NCI-H82 treated with DMSO at 0.1 percent for 48 hours (cell line): ENCODE measurements around the gene NCAPG2.
"Not testable (repeated sequence)": the region's sequence is repeated elsewhere in the genome, so short reads cannot be mapped to it uniquely, and the experiment has no call there.

ENCODE experiments used
- DNase-seq: peaks from one replicate; lab custom pipeline; 2025; ENCODE audit not compliant: unreplicated experiment; lab: John Stamatoyannopoulos, UW

NCAPG2 gene

DNA sequence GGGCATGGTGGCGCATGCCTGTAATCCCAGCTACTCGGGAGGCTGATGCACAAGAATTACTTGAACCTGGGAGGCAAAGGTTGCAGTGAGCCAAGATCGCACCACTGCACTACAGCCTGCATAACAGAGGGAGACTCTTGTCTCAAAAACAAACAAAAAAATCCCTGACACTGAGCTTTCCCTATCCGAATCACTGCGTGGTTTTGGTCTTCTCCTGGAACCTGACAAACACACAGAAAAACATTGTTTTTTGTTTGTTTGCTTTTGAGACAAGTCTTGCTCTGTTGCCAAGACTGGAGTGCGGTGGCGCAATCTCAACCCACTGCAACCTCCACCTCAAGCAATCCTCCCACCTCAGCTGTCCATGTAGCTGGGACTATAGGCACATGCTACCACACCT, 66.6 kb downstream of the NCAPG2 start:
- DNase-seq, result no peak

DNA sequence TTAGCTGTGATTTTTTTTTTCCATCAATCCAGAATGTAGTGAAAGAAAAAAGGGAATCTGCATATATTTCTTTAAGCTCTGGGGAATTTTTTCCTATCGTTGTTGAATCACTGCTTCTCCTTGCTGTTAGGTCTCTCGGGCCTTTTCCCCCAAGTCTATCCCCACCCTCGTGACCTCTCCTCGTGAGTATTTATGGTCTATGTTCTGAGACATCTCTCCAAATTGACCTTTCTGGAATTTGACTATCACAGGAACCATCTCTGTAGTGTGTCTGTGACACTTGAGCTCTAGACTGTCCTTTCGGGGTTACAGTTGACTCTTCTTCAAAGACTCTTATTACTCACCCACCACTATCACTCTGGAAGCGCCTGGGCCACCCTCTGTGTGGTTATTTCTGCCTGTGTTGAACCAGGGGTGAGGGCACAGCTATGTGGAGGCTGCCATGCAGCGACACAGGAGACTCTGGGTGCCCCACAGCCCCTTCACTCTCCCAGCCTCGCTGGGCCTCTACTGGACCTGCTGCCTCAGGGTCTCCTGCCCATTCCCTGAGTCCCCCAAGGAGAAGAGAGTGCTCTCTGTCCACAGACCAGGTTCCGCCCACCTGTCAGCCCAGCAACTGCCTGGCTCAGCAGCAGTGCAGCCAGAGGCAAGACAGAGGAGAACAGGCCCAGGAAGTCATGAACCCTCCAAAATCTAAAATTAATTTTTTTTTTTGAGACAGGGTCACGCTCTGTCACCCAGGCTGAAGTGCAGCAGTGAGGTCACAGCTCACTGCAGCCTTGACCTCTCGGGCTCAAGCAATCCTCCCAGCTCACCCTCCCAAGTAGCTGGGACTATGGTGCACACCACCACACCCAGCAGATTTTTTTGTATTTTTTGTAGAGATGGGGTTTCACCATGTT, 71.3 kb downstream of the NCAPG2 start:
- no peak for DNase-seq

DNA sequence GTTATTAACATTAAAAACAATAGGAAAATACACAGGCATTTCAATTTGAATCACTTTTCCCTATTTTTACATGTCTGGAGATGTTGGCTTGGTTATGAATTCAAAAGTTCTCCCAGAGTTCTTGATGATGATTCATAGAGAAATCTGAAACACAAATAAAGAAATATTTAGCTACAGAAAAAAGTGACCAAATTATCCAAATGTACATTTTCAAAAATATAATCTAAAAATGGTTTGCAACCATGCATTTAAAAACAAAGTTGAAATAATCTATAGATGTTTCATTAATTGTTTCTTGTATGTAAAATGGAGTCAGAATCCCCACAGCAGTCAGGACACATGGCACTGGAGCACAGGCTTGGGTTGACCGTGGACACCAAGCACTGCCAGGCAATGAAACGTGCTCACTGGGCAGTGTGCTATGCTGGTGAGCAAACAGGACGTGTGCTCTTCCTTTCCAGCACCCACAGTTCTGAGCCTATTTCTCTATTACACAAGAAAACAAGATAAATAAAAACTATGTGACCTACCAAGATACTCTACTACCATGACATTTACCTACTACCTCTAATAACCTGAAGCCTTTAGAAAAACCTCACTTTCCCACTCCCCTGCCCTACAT, 72.9 kb downstream of the NCAPG2 start:
- DNase-seq, result no peak

DNA sequence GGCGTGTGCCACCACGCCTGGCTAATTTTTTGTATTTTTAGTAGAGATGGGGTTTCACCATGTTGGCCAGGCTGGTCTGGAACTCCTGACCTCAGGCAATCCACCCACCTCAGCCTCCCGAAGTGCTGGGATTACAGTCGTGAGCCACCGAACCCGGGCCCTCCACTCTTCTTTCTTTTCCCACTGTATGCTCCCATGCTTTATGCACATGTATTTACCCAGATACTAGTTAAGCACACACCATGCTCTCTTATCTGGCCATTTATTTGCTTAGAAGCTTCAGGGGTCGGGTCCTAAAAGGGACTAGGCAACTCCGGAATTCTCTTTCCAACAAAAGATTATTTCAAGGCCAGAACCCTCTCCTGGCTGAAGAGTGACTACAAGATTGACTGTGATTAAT, 78.3 kb downstream of the NCAPG2 start:
- not testable (repeated sequence) for DNase-seq

DNA sequence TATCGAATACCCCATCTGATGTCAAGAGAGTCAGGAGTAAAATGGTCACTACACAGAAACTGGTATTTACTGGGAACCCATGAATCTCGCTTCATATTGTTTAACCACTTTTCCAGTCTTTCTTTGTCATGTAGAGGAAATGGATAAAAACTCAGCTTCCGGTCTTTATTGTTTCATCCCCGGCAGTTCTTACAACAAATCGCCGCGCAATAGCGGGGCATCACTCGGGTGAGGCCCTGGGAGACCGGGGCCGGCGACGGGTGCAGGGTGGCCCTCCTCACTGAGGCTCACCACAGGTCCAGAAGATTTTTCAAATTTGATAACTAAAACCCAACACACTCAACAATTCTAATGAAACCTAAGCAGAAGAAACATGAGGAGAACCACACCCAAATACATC, 81.4 kb downstream of the NCAPG2 start:
- no peak for DNase-seq

DNA sequence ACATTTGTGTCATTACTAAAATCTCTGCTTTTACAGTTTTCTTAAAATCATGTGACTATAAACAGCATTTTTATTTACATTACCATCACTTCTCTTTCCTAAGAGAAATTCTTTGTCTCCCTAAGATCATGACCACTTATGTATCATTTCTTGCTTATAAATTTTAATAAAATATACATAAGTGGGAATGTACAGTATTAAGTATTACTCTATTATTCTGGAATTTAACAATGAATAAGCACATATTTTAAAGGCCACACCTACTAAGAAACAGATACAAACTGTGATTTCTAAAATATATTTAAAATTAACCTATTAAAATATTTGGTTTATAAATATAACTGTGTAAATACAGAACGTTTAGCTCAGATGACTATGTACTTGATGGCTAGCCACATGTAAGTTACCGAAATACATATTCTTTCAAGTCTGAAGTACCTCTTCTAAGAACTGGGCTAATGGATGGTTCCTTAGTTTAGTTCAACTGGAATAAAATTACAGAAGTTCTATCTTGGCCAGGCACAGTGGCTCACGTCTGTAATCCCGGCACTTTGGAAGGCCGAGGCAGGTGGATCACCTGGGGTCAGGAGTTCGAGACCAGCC, 83.7 kb downstream of the NCAPG2 start:
- DNase-seq, result no peak

DNA sequence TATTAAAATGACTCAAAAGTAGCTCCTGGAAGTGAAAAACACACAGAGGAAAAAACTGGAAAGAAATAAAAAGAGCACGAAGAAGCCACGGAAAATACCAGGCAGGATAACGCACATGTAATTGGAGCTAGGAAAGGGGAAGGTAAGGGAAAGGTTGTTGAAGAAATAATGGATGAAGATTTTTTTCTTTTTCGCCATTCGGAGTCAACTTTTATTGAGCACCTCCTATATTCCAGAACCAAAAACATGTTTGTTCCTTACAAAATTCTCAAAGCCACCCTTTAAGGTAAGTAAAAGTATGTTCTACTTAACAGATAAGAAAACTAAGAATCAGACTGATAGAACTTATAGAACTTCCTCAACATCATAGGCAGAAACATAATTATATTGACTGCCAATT, 84.2 kb downstream of the NCAPG2 start:
- DNase-seq, result no peak

DNA sequence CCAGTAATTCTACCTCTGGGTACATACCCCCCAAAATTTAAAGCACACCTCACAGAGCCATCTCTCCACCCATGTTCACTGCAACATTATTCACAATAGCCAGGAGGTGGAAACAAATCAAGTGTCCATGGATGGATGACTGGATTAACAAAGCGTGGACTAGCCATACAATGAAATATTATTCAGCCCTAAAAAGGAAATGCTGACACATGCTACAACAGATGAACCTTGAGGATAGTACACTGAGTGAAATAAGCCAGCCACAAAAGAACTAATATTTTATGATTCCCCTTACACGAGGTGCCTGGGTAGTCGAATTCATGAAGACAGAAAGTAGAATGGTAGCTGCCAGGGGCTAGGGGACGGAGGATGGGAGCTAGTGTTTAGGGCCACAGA, 85.9 kb downstream of the NCAPG2 start:
- no peak for DNase-seq

DNA sequence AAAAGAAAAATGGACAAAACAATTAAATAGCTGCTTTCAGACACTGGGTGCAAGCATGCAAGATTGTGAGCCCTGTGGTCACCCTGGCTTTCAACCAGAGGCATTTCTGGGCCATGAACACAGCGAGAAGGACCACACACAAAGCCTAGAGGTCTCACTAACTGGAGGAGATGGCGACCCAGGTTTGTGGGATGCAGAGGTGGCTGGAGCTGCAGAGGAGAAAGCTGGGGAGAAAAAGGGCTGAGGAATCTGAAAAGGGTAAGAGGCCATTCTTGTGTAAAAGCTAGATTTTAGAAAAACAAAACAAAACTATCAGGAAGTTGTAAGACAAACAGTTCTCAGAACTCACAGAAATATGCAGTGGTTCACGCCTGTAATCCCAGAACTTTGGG, 86.9 kb downstream of the NCAPG2 start:
- DNase-seq, result no peak

DNA sequence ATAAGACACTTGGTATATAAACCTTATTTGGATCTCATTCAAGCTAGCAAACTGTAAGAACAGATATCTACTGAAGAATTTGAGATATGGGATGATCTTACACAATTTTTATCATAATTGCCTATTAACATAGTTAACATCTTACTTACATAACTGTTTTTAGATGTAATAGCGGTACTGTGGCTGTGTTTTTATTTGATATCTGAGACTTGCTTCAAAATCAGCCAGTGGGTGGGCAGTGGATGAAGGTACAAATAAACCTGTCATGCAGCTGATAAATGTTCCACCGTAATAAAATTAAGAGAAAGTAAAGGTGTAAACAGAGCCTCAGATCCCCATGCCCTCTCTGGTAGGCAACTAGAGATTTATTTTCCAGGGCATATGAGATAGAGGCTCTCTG, 88.6 kb downstream of the NCAPG2 start:
- DNase-seq, result no peak

DNA sequence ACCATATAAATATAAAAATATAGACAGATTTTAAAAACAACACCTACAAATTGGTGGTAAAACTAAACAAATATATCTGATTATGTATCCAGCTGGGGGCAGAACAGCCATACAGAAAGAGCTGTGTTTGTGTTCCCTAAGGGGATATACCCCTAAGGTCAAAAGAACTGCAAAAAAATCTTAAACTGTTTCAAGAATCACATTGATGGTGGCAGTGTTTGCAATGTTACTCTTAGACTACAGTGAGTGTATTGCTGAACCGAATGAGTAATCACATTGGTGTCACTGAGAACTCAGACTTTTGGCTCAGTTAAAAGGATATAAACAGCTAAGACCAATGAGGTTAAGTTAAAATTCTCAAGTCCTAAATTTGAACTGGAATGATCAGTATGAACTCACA, 89.9 kb downstream of the NCAPG2 start:
- DNase-seq, result no peak

DNA sequence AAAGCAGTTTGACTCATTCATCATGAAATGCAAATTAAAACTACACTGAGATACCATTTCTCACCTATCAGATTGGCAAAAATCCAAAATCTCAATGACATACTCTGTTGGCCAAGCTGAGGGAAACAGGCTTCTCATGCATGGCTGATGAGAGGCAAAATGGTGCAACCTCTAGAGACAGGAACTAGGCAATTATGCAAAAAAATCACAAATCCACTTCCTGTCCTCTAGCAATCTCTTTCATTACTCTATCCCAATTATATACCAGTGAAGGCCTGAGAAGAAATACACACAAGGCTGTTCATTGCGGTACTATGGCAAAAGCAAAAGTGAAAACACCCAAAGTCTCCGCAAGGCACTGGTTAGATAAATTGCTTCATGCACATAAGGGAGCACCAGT, 91.1 kb downstream of the NCAPG2 start:
- DNase-seq, result no peak

DNA sequence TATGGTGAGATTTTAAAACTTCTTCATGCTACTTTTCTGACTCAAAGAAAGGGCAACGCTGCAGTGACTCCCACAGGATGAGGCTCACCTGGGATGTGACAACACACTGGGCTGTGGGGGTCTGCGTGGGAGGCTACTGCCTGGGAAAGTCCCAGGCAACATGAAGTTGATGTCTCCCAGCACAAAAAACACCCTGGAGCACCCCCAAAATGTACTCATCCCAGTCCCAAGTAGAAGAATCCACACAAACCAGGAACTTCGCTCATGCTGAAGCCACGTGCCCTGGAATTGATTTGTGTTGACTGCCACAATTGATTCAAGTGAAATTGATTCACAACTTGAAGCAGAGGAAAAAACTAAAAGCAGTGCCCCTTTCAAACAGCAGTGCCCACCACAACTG, 92.1 kb downstream of the NCAPG2 start:
- DNase-seq, result no peak

DNA sequence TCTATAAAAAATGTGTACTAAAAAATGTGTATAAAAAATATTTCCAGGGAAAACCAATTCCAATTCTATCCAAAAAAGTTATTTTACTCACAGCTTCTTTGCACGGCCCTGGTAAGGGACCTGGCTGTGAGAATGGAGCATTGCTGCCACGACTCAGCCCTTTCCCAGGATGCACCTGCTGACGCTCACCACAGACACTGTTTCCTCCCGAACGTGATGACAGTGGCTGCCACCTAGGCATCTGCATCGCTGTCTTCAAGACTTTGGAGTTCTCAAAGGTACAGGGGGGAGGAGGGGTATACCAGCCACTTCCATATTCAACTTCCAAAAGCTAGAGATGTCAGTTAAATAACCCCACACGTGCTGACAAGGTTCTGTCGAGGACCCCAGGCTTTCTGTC, 93.1 kb downstream of the NCAPG2 start:
- DNase-seq, result no peak

DNA sequence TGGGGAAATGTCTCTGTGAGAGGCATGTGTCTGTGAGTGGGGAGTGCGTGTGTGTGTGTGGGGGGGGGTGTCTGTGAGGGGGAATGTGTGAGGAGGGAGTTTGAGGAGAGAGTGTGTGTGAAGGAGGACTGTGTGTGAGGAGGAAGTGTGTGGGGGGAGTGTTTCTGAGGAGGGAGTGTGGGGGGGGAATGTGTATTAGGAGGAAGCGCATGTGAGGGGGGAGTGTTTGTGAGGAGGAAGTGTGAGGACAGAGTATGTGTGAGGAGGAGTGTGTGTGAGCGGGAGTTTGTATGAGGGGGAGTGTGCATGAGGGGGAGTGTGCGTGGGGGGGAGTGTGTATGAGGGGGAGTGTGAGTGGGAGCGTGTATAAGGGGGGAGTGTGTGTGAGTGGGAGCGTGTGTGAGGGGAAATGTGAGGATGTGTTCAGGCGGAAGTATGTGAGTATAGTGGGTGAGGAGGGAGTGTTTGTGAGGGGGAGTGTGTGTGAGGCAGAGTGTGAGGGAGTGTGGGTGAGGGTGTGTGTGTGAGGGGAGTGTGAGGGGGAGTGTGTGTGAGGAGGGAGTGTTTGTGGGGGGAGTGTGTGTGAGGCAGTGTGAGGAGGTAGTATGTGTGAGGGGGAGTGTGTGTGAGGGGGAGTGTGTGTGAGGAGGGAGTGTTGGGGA, 95.2 kb downstream of the NCAPG2 start:
- no peak for DNase-seq

DNA sequence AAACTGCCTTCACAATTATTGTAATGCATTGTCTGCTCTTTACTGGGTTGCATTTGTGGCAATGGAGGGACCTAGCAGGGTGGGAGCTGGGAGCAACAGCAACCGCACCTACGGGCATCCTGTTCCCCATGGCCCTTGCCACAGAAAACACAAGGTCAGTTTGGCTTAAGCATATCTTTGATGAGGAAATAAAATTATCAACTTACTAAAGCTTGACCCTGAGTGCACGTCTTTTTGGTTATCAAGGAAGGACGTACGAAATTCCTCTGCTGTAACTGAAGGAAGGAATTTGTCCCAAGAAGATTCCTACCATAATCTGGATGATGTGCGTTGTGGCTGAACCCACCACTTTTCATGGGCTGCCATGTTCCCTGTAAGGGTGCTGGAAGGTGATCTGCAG, 97.0 kb downstream of the NCAPG2 start:
- no peak for DNase-seq

DNA sequence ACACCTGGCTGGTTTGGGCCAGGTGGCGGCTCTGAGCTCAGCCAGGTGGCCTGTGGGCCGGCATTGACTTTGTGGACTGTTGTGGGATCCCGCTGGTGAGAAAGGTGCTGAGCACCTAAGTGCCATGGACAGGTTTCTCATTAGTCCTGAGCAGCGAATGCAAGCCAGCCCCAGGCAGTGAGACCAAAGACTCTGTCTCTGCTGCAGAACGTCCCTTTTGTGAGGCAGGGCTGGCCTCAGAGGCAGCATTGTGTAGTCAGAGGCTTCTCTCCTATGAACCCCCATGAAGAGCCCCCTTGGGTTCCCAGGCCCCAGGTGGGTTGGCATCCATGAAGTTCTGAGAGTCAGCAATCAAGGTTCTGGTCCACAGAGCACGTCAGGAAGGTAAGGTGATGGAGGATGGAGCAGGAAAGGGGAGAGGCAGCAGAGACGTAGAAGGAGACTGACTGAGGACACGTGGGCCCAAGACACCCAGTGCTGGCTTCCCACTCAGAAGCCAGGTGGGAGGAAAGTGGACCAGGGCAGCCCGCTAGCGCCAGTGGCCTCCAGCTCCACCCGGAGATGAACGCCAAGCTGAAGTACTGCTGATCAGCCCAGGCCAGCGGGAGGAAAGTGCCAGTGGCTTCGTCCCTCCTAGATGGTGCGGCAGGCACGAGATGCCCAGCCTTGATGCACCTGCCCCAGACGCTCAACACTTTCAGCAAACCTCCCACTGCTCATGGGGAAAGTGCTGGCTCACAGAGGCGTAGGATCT, 97.8 kb downstream of the NCAPG2 start:
- DNase-seq, result no peak

DNA sequence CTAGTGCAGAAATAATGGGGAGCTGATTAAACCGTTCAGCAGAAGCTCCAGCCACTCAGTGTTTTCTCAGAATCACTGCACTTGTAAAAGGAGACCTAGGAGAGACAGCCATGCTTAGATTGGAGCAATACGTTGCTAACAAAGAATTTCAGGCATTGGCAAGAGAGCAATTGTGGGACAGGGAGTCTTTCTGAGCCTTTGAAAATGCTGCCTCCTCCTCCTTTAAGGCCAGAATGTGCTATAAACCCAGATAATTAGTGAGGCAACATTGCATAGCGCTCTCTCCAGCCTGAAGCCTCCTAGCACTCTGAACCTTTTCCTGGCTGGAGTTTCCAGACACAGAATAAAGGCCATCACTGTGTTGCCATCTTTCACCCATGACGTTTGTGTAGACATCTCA, 98.5 kb downstream of the NCAPG2 start:
- no peak for DNase-seq

DNA sequence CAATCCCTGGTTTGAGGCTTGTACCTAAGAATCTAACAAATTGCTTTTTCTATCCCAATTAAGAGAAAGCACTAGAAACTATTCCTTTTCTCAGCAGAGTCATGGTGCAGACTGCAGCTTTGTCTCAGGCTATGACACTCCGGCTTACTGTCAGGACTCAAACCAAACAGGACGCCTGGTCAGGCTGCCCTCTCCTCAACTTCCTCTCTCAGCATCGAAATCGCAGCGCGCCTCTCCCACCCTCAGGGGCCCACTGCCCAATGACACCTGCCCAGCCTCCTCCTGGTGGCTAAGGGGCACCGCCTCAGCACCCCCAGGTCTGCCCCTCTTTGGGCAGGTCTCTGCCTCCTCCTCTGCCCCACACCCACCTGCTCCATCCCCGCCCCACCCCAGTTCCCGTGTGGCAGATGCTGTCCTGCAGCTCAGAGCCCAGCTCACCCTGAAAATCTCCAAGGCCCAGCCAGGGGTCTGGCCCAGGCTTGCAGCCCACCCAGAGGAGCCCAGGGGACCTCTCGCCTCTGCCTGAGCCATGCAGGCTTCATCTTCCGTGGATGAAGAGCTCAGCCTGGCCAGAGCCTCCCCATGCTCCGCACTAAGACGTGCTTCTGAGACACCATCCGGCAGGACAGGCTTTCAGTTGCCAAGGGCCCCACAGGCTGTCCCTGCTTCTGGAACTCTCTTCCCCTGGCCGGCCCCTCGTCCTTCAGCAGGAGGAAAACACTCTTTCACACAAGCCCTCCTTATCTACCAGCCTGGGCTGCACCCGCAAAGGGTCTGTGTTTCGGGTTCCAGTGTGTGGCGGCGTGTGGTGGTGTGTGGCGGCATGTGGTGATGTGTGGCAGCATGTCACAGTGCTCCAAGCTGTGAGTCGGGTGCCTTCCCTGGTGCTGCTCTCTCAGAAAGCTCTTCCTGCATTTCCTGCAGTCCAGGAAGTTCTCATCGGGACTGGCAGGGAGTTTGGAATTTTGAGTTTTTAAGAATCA, 100.5 kb downstream of the NCAPG2 start:
- DNase-seq, result no peak
